Measurements from ENCODE around the gene PYROXD2. TPM values are rescaled to one million over a fixed set of nuclear protein-coding genes. Genes with fewer than 3 reads are reported as not detected.
A peak's percentile ranks its signal among the peaks of the same experiment; 100 is the strongest.

PYROXD2 gene
- total RNA-seq, 2 experiments from 2014 or later: 13.5 to 18.7 TPM

DNA sequence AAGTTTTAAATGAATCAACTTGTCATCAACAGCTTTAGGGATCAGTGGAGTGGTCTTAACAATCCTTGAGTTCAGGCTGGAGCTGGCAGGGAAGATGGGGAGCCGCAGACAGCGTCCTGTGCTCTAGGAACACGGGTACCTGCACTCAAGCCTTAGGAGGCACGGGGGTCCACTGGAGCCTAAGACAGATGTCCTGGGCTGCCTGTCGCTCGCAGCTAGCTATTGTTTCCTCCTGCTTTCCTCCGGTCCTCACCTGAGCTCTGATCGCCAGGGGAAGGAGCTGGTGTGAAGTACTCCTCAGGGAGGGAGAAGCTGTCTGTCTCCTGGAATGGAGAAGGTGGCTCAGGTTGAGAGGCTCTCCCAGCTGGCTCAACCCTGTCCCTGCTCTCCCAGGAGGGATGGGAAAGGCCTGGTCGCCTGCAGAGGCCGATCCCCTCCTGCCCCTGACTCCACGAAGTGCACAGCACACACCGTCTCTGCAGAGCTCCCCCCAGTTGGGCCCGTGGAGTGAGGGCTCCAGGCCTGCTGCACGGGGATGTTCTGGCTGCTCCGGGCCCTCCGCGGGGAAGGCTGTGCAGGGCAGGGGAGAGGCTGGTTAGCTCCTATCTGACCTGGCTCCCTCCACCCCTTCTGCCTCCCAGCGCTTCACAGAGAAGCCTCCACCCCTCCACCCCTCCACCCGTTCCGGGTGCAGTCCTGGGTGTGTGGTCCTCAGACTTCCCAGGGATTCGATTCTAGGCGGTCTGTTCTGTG is 14.5 kb upstream of the PYROXD2 start:
- Mint-ChIP-seq H3K27me3 (no peaks in the 10 kb centered on the region), H3K4me1 (no peaks in the 10 kb centered on the region), H3K9me3 (peaks cover 2% of the 10 kb centered on the region), H3K36me3 (ENCODE audit: low read depth) (peaks cover 45% of the 10 kb centered on the region), H3K27ac (no peak overlapping the region), H3K4me3 (no peak overlapping the region)
- CTCF ChIA-PET: no interaction called here
- peak; percentile 5 for DNase-seq
- POLR2A ChIA-PET: no interaction called here

DNA sequence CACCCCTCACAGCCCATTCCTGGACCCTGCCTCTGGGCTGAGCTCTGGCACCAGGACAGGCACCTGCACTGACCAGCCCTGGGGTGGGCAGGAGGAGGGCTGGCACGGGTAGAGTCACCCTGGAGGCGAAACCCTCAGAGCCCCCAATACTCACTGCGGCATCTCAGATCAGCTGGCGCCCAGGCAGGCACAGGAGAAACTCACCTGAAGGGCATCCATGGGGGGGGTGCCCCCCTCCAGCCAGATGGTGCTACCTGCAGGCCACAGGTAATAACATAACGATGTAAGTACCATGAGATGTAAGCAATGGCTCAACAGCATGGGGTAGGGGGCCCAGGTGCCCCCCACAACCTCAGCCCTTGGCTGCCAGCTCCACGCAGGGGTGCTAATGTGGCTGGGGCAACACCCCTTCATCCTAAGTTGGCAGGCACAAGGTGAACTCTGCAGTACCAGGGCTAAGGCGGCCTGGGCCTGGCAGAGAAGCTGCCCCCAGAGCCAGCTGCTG is 12.1 kb upstream of the PYROXD2 start:
- H3K9me3 Mint-ChIP-seq: no peaks in the 10 kb centered on the region
- POLR2A ChIA-PET: interaction anchor here (0.6 to 0.8 kb wide), 2 partner anchors 19 to 53 kb away, joined by 3 read pairs; no protein-coding TSS in a partner anchor
- H3K27me3 Mint-ChIP-seq: no peaks in the 10 kb centered on the region
- DNase-seq: peak; percentile 10
- CTCF ChIA-PET: interaction anchor here (0.6 to 0.9 kb wide), 2 partner anchors 9 to 1206 kb away, joined by 3 read pairs; no protein-coding TSS in a partner anchor
- no peaks in the 10 kb centered on the region for H3K4me1 Mint-ChIP-seq
- no peak overlapping the region for H3K4me3 Mint-ChIP-seq
- peaks cover 27% of the 10 kb centered on the region for H3K36me3 Mint-ChIP-seq (ENCODE audit: low read depth)
- H3K27ac Mint-ChIP-seq: no peak overlapping the region

GRCh38 chr10:98425511-98426352 is 10.8 kb upstream of the PYROXD2 start:
- no peaks in the 10 kb centered on the region for H3K4me1 Mint-ChIP-seq
- CTCF ChIA-PET: interaction anchor here (0.8 to 2.2 kb wide), 16 partner anchors 9 to 103 kb away, joined by 3 to 19 read pairs (median 4); partner anchors contain the start of genes HPS1 and PYROXD2
- peaks cover 20% of the 10 kb centered on the region for H3K36me3 Mint-ChIP-seq (ENCODE audit: low read depth)
- no peak overlapping the region for H3K27ac Mint-ChIP-seq
- no peaks in the 10 kb centered on the region for H3K9me3 Mint-ChIP-seq
- H3K4me3 Mint-ChIP-seq: no peak overlapping the region
- no peaks in the 10 kb centered on the region for H3K27me3 Mint-ChIP-seq
- POLR2A ChIA-PET: interaction anchor here (1.2 to 1.8 kb wide), 3 partner anchors 10 to 21 kb away, joined by 4 to 6 read pairs (median 6); partner anchors contain the start of genes HPS1 and PYROXD2
- peak; percentile 51 for DNase-seq

- Mint-ChIP-seq H3K27ac (no peak overlapping the region), H3K36me3 (ENCODE audit: low read depth) (peaks cover 17% of the 10 kb centered on the region), H3K4me3 (no peak overlapping the region), H3K27me3 (no peaks in the 10 kb centered on the region), H3K9me3 (no peaks in the 10 kb centered on the region), H3K4me1 (no peaks in the 10 kb centered on the region)
- POLR2A ChIA-PET: interaction anchor here (1.2 to 1.8 kb wide), 3 partner anchors 9 to 22 kb away, joined by 4 to 6 read pairs (median 6); partner anchors contain the start of genes HPS1 and PYROXD2
- CTCF ChIA-PET: interaction anchor here (1.2 to 2.2 kb wide), 10 partner anchors 10 to 102 kb away, joined by 4 to 19 read pairs (median 6); partner anchors contain the start of genes HPS1 and PYROXD2
- peak; percentile 6 for DNase-seq
Observed at GRCh38 chr10:98424295-98425254, 9.6 kb upstream of the PYROXD2 start.

GRCh38 chr10:98423691-98424120 is 8.7 kb upstream of the PYROXD2 start:
- Mint-ChIP-seq H3K4me1 (no peaks in the 10 kb centered on the region), H3K36me3 (ENCODE audit: low read depth) (peaks cover 22% of the 10 kb centered on the region), H3K27me3 (no peaks in the 10 kb centered on the region), H3K9me3 (no peaks in the 10 kb centered on the region), H3K27ac (no peak overlapping the region), H3K4me3 (no peak overlapping the region)
- ChIA-PET CTCF (interaction anchor here (1.8 kb wide), 1 partner anchor 43 kb away, joined by 5 read pairs; no protein-coding TSS in a partner anchor), POLR2A (interaction anchor here (1.5 kb wide), 1 partner anchor 24 kb away, joined by 4 read pairs; no protein-coding TSS in a partner anchor)
- DNase-seq: peak; percentile 12

- H3K27me3 Mint-ChIP-seq: no peaks in the 10 kb centered on the region
- CTCF ChIA-PET: interaction anchor here (1.8 kb wide), 1 partner anchor 45 kb away, joined by 5 read pairs; no protein-coding TSS in a partner anchor
- H3K4me3 Mint-ChIP-seq: no peak overlapping the region
- POLR2A ChIA-PET: interaction anchor here (1.5 kb wide), 1 partner anchor 23 kb away, joined by 4 read pairs; no protein-coding TSS in a partner anchor
- H3K27ac Mint-ChIP-seq: no peak overlapping the region
- DNase-seq: no peak
- no peaks in the 10 kb centered on the region for H3K4me1 Mint-ChIP-seq
- no peaks in the 10 kb centered on the region for H3K9me3 Mint-ChIP-seq
- H3K36me3 Mint-ChIP-seq (ENCODE audit: low read depth): peaks cover 19% of the 10 kb centered on the region
Observed at GRCh38 chr10:98422182-98422581, 7.2 kb upstream of the PYROXD2 start.

GRCh38 chr10:98420786-98421185 is 5.8 kb upstream of the PYROXD2 start:
- POLR2A ChIA-PET: no interaction called here
- DNase-seq: no peak
- CTCF ChIA-PET: no interaction called here
- H3K27me3 Mint-ChIP-seq: no peaks in the 10 kb centered on the region
- H3K36me3 Mint-ChIP-seq (ENCODE audit: low read depth): peaks cover 22% of the 10 kb centered on the region
- H3K9me3 Mint-ChIP-seq: no peaks in the 10 kb centered on the region
- no peaks in the 10 kb centered on the region for H3K4me1 Mint-ChIP-seq
- H3K4me3 Mint-ChIP-seq: no peak overlapping the region
- no peak overlapping the region for H3K27ac Mint-ChIP-seq

- Mint-ChIP-seq H3K9me3 (no peaks in the 10 kb centered on the region), H3K36me3 (ENCODE audit: low read depth) (peaks cover 22% of the 10 kb centered on the region), H3K27me3 (no peaks in the 10 kb centered on the region), H3K4me3 (no peak overlapping the region), H3K27ac (no peak overlapping the region), H3K4me1 (peaks cover 9% of the 10 kb centered on the region)
- ChIA-PET POLR2A (no interaction called here), CTCF (no interaction called here)
- no peak for DNase-seq
Observed at GRCh38 chr10:98419469-98420261, 4.7 kb upstream of the PYROXD2 start.

- H3K4me1 Mint-ChIP-seq: peaks cover 16% of the 10 kb centered on the region
Observed at GRCh38 chr10:98418665-98419468, 3.9 kb upstream of the PYROXD2 start.

GRCh38 chr10:98417973-98418664 is 3.1 kb upstream of the PYROXD2 start:
- H3K9me3 Mint-ChIP-seq: no peaks in the 10 kb centered on the region
- ChIA-PET POLR2A (no interaction called here), CTCF (no interaction called here)
- H3K36me3 Mint-ChIP-seq (ENCODE audit: low read depth): peaks cover 22% of the 10 kb centered on the region
- no peaks in the 10 kb centered on the region for H3K27me3 Mint-ChIP-seq
- no peak for DNase-seq
- H3K4me1 Mint-ChIP-seq: peaks cover 16% of the 10 kb centered on the region
- no peak overlapping the region for H3K27ac Mint-ChIP-seq
- no peak overlapping the region for H3K4me3 Mint-ChIP-seq

More at GRCh38 chr10:98418665-98419468, 3.9 kb upstream of the PYROXD2 start:
- Mint-ChIP-seq H3K36me3 (ENCODE audit: low read depth) (peaks cover 22% of the 10 kb centered on the region), H3K27ac (no peak overlapping the region), H3K27me3 (no peaks in the 10 kb centered on the region), H3K9me3 (no peaks in the 10 kb centered on the region), H3K4me3 (no peak overlapping the region)
- ChIA-PET POLR2A (no interaction called here), CTCF (no interaction called here)
- DNase-seq: no peak

All from activated CD4-positive, alpha-beta memory T cell treated with anti-CD3 and anti-CD28 coated beads, Interleukin-2, amount 10 ng/mL, durations not matched to agents 7 days and 5 days (primary cell).